WI38 (cell line): ENCODE results near the gene AATK.
"Not testable (repeated sequence)": the region's sequence is repeated elsewhere in the genome, so short reads cannot be mapped to it uniquely, and the experiment has no call there.

ENCODE experiments used
- H3K4me3 ChIP-seq: 2 replicates; pipeline ENCODE4 v1.5.1; 2011; ENCODE audit warnings: low read depth, mild to moderate bottlenecking, control low read depth, low read length
- TF ChIP-seq, protein P1 (sequence below): IDR thresholded peaks from 2 replicates; pipeline ENCODE4 v1.5.1; 2012; ENCODE audit warnings: low read depth, mild to moderate bottlenecking, control low read depth, low read length

The AATK gene

GRCh38 chr17:81148986-81149533 is 17.0 kb downstream of the AATK start:
- no peak overlapping the region for H3K4me3 ChIP-seq
- TF ChIP-seq, protein P1, sequence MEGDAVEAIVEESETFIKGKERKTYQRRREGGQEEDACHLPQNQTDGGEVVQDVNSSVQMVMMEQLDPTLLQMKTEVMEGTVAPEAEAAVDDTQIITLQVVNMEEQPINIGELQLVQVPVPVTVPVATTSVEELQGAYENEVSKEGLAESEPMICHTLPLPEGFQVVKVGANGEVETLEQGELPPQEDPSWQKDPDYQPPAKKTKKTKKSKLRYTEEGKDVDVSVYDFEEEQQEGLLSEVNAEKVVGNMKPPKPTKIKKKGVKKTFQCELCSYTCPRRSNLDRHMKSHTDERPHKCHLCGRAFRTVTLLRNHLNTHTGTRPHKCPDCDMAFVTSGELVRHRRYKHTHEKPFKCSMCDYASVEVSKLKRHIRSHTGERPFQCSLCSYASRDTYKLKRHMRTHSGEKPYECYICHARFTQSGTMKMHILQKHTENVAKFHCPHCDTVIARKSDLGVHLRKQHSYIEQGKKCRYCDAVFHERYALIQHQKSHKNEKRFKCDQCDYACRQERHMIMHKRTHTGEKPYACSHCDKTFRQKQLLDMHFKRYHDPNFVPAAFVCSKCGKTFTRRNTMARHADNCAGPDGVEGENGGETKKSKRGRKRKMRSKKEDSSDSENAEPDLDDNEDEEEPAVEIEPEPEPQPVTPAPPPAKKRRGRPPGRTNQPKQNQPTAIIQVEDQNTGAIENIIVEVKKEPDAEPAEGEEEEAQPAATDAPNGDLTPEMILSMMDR, result no peak

DNA sequence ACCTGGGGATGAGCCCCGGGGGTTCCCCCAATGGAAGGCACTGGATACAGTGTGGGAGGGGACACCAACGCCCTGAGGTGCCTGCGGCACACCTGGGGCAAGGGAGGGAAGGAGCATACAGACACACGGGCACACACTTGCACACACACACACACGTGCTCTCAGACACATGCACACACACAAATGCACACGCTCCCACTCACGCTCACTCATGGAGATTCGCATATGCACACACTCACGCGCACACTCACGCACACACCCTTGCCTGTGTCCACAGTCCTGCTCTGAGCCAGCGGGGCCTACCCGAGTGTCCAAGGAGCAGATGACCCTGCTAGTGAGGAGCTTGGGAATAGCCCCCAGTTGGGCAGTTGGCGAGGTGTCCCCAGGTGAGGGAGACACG is 17.4 kb downstream of the AATK start:
- TF ChIP-seq, protein P1, result no peak
- no peak overlapping the region for H3K4me3 ChIP-seq

- TF ChIP-seq, protein P1, result no peak
- H3K4me3 ChIP-seq, result no peak overlapping the region
Observed at GRCh38 chr17:81147701-81148100, 18.3 kb downstream of the AATK start.

DNA sequence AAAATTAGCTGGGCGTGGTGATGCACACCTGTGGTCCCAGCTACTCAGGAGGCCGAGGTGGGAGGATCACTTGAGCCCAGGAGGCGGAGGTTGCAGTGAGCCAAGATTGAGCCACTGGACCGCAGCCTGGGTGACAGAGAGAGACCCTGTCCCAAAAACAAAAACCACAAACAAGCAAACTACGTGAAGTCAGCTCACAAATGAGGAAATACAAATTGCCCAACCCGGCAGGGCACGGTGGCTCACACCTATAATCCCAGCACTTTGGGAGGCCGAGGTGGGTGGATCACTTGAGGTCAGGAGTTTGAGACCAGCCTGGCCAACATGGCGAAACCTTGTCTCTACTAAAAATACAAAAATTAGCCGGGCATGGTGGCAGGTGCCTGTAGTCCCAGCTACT is 19.8 kb downstream of the AATK start:
- H3K4me3 ChIP-seq, result not testable (repeated sequence)

GRCh38 chr17:81144423-81144781 is 21.6 kb downstream of the AATK start:
- TF ChIP-seq, protein P1, result no peak
- H3K4me3 ChIP-seq, result no peak overlapping the region

GRCh38 chr17:81143717-81144422 is 22.2 kb downstream of the AATK start:
- no peak overlapping the region for H3K4me3 ChIP-seq
- TF ChIP-seq, protein P1, result no peak

DNA sequence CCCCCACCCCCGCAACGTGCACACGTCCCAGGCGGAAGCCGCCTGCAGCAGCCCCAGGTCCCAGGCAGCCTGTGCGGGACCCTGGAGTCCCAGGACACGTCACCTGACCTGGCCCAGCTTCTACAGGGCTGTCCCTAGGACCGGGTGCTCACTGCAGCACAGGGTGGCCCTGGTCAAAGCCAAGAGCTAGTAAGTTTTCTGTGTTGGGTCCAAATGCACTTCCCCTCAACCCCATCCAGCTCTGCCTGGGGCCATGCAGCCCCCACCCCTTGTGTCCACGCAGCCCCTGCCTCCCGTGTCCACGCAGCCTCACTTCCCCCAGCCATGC is 22.9 kb downstream of the AATK start:
- TF ChIP-seq, protein P1, result no peak

More for the DNA sequence above, 22.9 kb downstream of the AATK start:
- no peak overlapping the region for H3K4me3 ChIP-seq
